ENCODE results near the gene TENM4.

GRCh38 chr11:78840200-78840599 lies 600.6 kb downstream of the TENM4 start:
- TF ChIP-seq REST (IDR thresholded peaks at IDR 0.05; ENCODE audit: insufficient read depth in 1 of 2, low read depth in 2 of 2, low read length in 2 of 2), result no peak
- TF ChIP-seq SIN3A (IDR thresholded peaks at IDR 0.05; ENCODE audit: borderline replicate concordance, insufficient read depth, low read length), result no peak
- no peak for TF ChIP-seq POLR2AphosphoS5 (IDR thresholded peaks at IDR 0.05; ENCODE audit: low read depth, low read length)
- no peak for TF ChIP-seq TAF1 (IDR thresholded peaks at IDR 0.05; ENCODE audit: borderline replicate concordance, insufficient read depth, low read length)
